Measurements from ENCODE around the gene GJA4.
A peak's percentile ranks its signal among the peaks of the same experiment; 100 is the strongest.

The GJA4 gene

DNA sequence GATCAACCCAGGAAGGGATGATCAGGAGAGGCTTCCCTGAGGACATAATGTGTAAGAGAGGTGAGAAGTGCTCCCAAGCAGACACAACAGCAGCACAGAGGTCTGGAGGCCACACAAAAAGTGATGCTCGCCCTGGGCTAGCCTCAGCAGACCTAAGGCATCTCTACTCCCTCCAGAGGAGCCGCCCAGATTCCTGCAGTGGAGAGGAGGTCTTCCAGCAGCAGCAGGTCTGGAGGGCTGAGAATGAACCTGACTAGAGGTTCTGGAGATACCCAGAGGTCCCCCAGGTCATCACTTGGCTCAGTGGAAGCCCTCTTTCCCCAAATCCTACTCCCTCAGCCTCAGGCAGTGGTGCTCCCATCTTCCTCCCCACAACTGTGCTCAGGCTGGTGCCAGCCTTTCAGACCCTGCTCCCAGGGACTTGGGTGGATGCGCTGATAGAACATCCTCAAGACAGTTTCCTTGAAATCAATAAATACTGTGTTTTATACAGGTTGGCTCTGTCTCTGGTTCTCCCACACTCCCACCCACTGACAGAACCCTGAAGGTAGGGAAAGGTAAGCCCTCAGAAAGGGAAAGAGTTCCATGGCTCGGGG is 6.8 kb upstream of the GJA4 start:
- no peak for DNase-seq (ENCODE audit: low read depth in 1 of 2, low spot score in 1 of 2)
- no peak for TF ChIP-seq JUND (IDR thresholded peaks at IDR 0.05; ENCODE audit: low read depth)
- in situ Hi-C loops (cut with HindIII; ENCODE audit: low pct_unique_long_range_greater_than_20kb, low sequenced_read_pairs), result no loop called here

DNA sequence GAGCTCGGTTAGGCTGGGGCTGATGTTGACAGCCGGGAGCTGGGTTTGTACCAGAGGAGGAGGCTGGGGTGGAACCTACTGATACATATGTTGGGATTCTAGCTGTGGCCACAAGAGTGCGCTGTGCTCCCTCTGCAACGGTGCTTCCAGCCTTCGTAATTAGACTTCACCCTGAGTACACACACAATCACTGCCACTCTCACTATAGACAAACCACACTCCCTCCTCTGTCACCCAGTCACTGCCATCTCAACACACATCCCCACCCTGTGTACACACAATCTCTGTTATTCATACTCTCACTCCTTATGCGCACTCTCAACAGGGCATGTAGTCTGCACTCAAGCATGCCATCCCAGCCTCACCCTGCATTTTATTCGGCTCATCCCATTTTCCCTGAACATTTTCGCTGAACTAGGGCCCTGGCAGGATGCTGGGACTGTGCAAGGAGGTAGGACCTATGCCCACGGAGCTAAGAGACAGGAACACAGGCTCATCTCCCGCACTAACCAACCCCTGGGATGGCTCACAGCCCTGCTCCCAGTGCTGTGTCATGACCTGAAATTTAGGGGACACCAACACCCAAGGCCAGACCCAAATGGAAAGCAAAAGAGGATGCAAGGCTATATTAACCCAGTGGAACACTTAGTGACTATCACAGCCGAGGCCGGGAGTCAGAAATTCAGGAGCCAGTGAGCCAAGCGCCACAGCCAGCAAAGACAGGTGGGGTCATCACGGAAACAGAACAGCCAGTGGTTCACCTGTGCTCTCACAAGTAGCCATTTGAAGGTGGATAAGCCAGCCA is 6.1 kb upstream of the GJA4 start:
- peak; percentile 59 to 71 for DNase-seq (ENCODE audit: low read depth in 1 of 2, low spot score in 1 of 2)
- in situ Hi-C loops (cut with HindIII; ENCODE audit: low pct_unique_long_range_greater_than_20kb, low sequenced_read_pairs), result no loop called here
- no peak for TF ChIP-seq JUND (IDR thresholded peaks at IDR 0.05; ENCODE audit: low read depth)

DNA sequence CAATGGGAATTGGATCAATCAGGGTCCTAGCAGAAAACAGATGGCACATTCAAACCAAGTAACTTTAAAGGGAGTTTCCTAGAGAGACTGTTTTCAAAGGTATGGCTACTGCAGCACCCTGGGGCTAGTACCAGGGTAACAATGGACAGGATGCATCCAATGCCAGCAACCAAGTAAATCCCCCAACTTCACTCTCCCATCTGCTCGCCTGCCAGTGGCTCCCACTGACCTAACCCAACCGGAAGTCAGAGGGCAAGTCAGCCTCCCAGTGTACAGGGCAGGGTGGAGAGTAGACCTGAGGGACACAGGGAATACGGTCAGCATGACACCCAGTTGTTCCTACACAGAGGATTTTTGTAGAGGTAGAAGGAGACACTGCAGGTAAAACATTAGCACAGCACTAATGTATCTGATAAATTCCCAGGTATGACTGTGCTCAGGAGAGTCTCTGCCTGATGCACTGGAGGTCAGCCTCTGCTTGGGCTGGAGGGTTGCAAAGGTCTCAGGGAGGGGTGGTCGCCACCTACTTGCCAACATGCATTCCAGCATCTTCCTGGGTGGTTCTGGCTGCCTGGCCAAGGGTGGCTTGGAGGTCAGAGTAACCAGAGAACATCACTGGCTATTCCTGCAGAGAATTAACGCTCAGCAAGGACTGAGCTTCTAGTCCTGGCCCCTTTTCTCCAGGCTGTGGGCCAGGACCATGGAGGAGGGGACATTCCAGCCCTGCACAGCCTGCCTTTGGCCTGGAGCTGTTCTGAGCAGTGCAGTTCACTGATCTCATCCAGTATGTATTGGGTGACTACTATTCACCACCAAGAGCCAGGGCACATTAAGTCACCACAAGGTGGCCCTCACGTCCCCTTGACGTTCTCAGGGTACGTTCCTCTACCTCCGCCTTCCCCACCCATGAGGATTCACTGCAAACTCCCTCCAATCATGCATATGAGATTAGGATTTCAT is 5.1 kb upstream of the GJA4 start:
- peak in 1 of 2 experiments; percentile 41 for DNase-seq (ENCODE audit: low read depth in 1 of 2, low spot score in 1 of 2)
- no peak for TF ChIP-seq JUND (IDR thresholded peaks at IDR 0.05; ENCODE audit: low read depth)
- in situ Hi-C loops (cut with HindIII; ENCODE audit: low pct_unique_long_range_greater_than_20kb, low sequenced_read_pairs), result no loop called here

DNA sequence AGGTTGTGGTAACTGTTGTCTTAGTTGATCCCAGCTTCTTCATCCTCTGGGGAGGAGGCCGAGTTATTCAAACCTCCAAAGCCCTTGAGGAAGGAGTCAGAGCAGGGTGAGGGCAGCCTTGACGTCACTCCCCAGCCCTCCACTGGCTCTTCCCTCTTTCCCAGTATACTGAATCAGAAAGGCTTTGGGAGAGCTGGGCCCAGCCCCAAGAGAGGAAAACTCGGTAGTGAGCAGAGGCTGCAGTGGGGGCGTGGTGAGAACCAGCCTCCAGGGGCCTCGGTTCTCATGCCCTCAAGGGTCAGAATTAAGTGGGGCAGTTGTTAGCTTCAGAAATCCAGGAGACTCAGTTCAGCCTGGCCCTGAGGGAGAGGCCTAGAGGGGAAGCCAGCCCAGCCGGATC is 1.8 kb upstream of the GJA4 start:
- no peak for DNase-seq (ENCODE audit: low read depth in 1 of 2, low spot score in 1 of 2)
- TF ChIP-seq JUND (IDR thresholded peaks at IDR 0.05; ENCODE audit: low read depth), result no peak
- in situ Hi-C loops (cut with HindIII; ENCODE audit: low pct_unique_long_range_greater_than_20kb, low sequenced_read_pairs), result no loop called here

DNA sequence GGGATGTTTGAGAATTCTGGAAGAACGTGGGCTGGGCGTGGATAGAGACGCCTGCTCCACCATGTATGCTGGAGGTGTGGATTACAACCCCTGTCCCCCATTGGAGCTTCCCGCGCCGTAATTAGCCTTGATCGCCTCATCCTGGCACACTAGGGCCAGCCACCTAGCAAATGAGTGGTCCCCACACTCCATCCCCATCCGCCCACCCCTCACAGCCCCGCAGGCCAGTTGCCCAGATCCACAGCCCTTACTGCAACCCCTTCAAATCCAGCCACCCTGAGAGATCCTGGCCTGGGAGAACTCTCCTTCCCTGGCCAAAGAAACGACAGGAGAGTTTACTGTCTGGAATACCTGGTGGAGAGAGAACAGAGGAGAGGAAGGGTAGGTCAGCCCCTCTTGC is 375 bp upstream of the GJA4 start:
- DNase-seq (ENCODE audit: low read depth in 1 of 2, low spot score in 1 of 2), result no peak
- in situ Hi-C loops (cut with HindIII; ENCODE audit: low pct_unique_long_range_greater_than_20kb, low sequenced_read_pairs), result no loop called here
- no peak for TF ChIP-seq JUND (IDR thresholded peaks at IDR 0.05; ENCODE audit: low read depth)

DNA sequence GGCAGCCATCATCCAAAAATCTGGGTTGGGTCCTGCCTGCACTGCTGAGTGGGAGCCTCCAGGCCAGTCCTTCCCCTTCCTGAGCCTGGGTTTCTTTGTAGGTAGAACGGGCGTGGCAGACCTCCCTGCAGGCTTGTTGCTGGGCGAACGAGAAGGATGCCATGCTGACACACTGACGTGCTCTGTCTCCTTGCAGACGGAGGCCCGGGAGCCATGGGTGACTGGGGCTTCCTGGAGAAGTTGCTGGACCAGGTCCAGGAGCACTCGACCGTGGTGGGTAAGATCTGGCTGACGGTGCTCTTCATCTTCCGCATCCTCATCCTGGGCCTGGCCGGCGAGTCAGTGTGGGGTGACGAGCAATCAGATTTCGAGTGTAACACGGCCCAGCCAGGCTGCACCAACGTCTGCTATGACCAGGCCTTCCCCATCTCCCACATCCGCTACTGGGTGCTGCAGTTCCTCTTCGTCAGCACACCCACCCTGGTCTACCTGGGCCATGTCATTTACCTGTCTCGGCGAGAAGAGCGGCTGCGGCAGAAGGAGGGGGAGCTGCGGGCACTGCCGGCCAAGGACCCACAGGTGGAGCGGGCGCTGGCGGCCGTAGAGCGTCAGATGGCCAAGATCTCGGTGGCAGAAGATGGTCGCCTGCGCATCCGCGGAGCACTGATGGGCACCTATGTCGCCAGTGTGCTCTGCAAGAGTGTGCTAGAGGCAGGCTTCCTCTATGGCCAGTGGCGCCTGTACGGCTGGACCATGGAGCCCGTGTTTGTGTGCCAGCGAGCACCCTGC is 1.4 kb downstream of the GJA4 start:
- in situ Hi-C loops (cut with HindIII; ENCODE audit: low pct_unique_long_range_greater_than_20kb, low sequenced_read_pairs), result no loop called here
- no peak for DNase-seq (ENCODE audit: low read depth in 1 of 2, low spot score in 1 of 2)
- TF ChIP-seq JUND (IDR thresholded peaks at IDR 0.05; ENCODE audit: low read depth), result no peak

DNA sequence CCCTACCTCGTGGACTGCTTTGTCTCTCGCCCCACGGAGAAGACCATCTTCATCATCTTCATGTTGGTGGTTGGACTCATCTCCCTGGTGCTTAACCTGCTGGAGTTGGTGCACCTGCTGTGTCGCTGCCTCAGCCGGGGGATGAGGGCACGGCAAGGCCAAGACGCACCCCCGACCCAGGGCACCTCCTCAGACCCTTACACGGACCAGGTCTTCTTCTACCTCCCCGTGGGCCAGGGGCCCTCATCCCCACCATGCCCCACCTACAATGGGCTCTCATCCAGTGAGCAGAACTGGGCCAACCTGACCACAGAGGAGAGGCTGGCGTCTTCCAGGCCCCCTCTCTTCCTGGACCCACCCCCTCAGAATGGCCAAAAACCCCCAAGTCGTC is 2.0 kb downstream of the GJA4 start:
- in situ Hi-C loops (cut with HindIII; ENCODE audit: low pct_unique_long_range_greater_than_20kb, low sequenced_read_pairs), result no loop called here
- DNase-seq (ENCODE audit: low read depth in 1 of 2, low spot score in 1 of 2), result no peak
- no peak for TF ChIP-seq JUND (IDR thresholded peaks at IDR 0.05; ENCODE audit: low read depth)

DNA sequence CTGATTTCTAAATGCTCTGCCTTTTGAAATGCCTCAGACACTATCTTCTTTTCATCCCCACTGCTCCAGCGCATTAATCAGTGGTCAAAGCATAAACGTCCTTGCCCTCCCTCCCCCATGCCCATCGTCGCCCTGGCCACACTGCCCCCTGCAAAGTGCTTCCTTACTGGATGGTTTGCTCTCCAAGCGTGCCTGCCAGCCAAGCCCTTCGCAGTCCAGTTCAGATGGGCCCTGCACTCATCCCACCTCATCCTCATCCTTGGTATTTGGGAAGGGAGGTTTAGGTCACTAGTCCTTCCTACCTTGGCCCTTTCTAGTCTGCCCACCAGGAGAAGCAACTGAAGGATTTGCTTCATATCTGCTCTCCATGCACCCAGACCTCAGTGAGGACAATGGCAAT is 3.1 kb downstream of the GJA4 start:
- DNase-seq (ENCODE audit: low read depth in 1 of 2, low spot score in 1 of 2), result no peak
- TF ChIP-seq JUND (IDR thresholded peaks at IDR 0.05; ENCODE audit: low read depth), result no peak
- in situ Hi-C loops (cut with HindIII; ENCODE audit: low pct_unique_long_range_greater_than_20kb, low sequenced_read_pairs), result no loop called here

DNA sequence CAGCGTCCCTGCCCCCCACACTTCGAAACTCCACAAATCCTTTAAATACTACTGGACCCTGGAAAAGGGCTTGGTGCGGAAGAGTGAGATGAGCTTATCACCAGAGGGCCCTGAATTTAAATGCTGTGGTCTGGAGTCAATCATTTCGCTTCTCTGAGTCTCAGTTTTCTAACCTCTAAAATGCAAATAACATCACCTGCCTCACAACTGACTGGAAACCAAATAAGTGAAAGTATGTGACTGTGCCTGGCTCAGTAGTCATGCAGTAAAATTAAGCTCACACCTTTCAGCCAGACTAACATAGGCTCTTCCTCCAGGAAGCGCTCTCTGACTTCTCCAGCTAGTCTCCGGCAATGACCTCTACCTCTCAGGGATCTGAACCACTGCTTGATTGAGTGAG is 4.2 kb downstream of the GJA4 start:
- TF ChIP-seq JUND (IDR thresholded peaks at IDR 0.05; ENCODE audit: low read depth), result no peak
- no peak for DNase-seq (ENCODE audit: low read depth in 1 of 2, low spot score in 1 of 2)
- in situ Hi-C loops (cut with HindIII; ENCODE audit: low pct_unique_long_range_greater_than_20kb, low sequenced_read_pairs), result no loop called here

DNA sequence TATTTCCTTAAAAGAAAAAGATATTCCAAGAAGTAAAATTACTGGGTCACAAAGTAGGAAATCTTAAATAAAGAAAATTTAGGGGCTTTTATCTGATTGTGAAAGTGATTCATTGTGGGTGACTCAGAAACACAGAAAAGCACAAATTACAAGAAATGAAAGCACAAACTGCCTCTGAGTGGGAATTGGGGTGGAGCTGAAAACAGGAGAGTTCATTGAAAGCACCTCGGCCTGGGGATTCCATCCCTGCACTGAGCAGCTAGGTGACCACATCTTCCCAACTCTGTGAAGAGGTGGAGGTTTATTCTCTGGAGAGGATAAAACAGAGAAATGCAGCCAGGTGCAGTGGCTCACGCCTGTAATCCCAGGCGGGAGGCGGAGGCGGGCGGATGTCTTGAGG is 7.4 kb downstream of the GJA4 start:
- TF ChIP-seq JUND (IDR thresholded peaks at IDR 0.05; ENCODE audit: low read depth), result no peak
- in situ Hi-C loops (cut with HindIII; ENCODE audit: low pct_unique_long_range_greater_than_20kb, low sequenced_read_pairs), result no loop called here
- no peak for DNase-seq (ENCODE audit: low read depth in 1 of 2, low spot score in 1 of 2)

DNA sequence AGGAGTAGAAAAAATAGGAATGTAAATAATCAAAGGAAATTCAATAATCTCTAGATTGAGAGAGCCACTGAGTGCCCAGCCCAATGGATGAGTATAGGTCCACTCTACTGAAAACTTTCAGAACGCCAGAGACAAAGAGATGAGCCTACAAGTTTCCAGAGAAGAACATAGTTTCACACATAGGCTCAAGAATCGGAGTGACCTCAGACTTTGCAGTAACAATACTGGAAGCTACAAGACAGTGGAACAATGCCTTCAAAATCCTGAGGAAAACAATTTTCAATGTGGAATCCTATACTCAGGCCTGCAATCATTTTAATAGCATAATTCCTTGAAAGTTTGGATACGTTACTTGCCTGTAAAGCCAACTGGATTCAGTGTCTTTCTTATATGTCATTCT is 11.0 kb downstream of the GJA4 start:
- in situ Hi-C loops (cut with HindIII; ENCODE audit: low pct_unique_long_range_greater_than_20kb, low sequenced_read_pairs), result no loop called here
- no peak for TF ChIP-seq JUND (IDR thresholded peaks at IDR 0.05; ENCODE audit: low read depth)
- no peak for DNase-seq (ENCODE audit: low read depth in 1 of 2, low spot score in 1 of 2)

DNA sequence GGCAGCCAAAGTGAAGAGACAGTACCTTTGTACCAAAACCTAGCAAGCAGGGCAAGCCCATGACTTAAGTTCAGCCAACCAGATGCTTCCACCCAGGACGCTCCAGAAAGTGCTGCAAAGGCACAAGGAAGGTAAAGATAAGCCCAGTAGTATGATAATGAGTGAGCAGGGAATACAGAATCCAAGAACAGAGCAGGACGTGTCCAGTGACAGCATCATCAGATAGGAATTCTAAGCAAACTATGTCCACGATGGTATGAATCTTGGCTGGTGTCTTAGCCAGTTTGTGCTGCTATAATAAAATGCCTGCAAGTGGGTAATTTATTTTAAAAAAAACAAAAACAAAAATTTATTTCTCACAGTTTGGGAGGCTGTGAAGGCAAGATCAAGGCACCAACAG is 13.6 kb downstream of the GJA4 start:
- TF ChIP-seq JUND (IDR thresholded peaks at IDR 0.05; ENCODE audit: low read depth), result no peak
- no peak for DNase-seq (ENCODE audit: low read depth in 1 of 2, low spot score in 1 of 2)
- in situ Hi-C loops (cut with HindIII; ENCODE audit: low pct_unique_long_range_greater_than_20kb, low sequenced_read_pairs), result no loop called here

Measured in T47D (cell line).